Activated CD8-positive, alpha-beta T cell treated with anti-CD3 and anti-CD28 coated beads for 36 hours (primary cell): ENCODE measurements around the gene AGAP1. TPM values are rescaled to one million over a fixed set of nuclear protein-coding genes. Genes with fewer than 3 reads are reported as not detected.
"Not testable (repeated sequence)": the region's sequence is repeated elsewhere in the genome, so short reads cannot be mapped to it uniquely, and the experiment has no call there.

ENCODE experiments used
- ATAC-seq: fragments of 200-7000 bp; cut with Tn5 transposase; one replicate; pipeline ENCODE4 v1.10.0; 2021; ENCODE audit warnings: mild to moderate bottlenecking, moderate library complexity
- CTCF ChIA-PET: fragments of 350-600 bp; sonication (Branson Sonifier 250); formaldehyde crosslinking; loops from one replicate; lab custom pipeline; 2021; ENCODE audit warnings: antibody characterized with exemption; lab: Charles Lee
- POLR2A ChIA-PET: fragments of 350-600 bp; sonication (Branson Sonifier 250); formaldehyde crosslinking; loops from one replicate; lab custom pipeline; 2021; ENCODE audit warnings: antibody characterized with exemption; lab: Charles Lee
- DNase-seq: peaks from one replicate; pipeline ENCODE4 v3.0.0-alpha.2; 2020
- H3K27ac Mint-ChIP-seq: one replicate; pipeline ENCODE4 v1.8.0; 2021; ENCODE audit warnings: mild to moderate bottlenecking, mixed read lengths
- H3K27me3 Mint-ChIP-seq: one replicate; pipeline ENCODE4 v1.8.0; 2021; ENCODE audit warnings: mixed read lengths
- H3K36me3 Mint-ChIP-seq: one replicate; pipeline ENCODE4 v1.8.0; 2021; ENCODE audit warnings: low read depth, mixed read lengths
- H3K4me1 Mint-ChIP-seq: one replicate; pipeline ENCODE4 v1.8.0; 2021; ENCODE audit warnings: low read depth, mixed read lengths
- H3K4me3 Mint-ChIP-seq: one replicate; pipeline ENCODE4 v1.8.0; 2021; ENCODE audit warnings: mild to moderate bottlenecking, moderate library complexity, mixed read lengths
- H3K9me3 Mint-ChIP-seq: one replicate; pipeline ENCODE4 v1.8.0; 2021; ENCODE audit warnings: mixed read lengths
- intact Hi-C: fragments of 100-400 bp; cut with micrococcal nuclease; formaldehyde crosslinking; loops from one replicate; pipeline ENCODE4 v1.10.0; 2022
- total RNA-seq, 2 experiments: library from RNA; stranded (reverse); gene quantifications; one replicate each; pipeline ENCODE4 v1.2.3, GENCODE V29; 2021
- TF ChIP-seq, protein P1 (sequence below): fragments of 200-600 bp; IDR thresholded peaks from one replicate; pipeline ENCODE4 v1.8.0; 2022; ENCODE audit warnings: antibody characterized with exemption, mild to moderate bottlenecking

AGAP1 gene
- total RNA-seq, 2 experiments from 2014 or later: 2.5 to 2.9 TPM

DNA sequence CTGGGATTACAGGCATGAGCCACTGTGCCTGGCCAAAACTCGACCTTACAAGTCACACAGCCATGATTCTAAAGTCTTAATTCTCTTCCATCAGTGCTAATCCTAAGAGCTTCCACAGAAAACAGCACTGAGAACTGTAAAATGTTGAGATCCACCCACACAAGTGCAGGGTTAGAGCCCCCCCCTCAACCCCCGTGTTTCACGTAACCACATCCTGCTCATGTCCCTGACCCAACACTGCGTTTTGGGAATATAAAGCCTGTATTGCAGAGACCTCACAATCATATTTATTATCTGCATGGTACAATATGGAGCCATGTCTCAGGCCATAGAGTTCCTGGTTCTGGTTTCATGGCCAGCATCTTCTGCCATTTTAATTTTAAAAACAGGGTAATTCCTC lies 563.5 kb downstream of the AGAP1 start:
- Mint-ChIP-seq H3K36me3 (no peaks in the 10 kb centered on the region), H3K4me3 (no peak overlapping the region), H3K4me1 (no peaks in the 10 kb centered on the region), H3K27ac (no peak overlapping the region), H3K27me3 (peaks cover 24% of the 10 kb centered on the region), H3K9me3 (peaks cover 6% of the 10 kb centered on the region)
- TF ChIP-seq, protein P1, sequence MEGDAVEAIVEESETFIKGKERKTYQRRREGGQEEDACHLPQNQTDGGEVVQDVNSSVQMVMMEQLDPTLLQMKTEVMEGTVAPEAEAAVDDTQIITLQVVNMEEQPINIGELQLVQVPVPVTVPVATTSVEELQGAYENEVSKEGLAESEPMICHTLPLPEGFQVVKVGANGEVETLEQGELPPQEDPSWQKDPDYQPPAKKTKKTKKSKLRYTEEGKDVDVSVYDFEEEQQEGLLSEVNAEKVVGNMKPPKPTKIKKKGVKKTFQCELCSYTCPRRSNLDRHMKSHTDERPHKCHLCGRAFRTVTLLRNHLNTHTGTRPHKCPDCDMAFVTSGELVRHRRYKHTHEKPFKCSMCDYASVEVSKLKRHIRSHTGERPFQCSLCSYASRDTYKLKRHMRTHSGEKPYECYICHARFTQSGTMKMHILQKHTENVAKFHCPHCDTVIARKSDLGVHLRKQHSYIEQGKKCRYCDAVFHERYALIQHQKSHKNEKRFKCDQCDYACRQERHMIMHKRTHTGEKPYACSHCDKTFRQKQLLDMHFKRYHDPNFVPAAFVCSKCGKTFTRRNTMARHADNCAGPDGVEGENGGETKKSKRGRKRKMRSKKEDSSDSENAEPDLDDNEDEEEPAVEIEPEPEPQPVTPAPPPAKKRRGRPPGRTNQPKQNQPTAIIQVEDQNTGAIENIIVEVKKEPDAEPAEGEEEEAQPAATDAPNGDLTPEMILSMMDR: no peak
- CTCF ChIA-PET: no interaction called here
- POLR2A ChIA-PET: no interaction called here
- intact Hi-C loops: no loop called here
- ATAC-seq: no peak
- DNase-seq: no peak

DNA sequence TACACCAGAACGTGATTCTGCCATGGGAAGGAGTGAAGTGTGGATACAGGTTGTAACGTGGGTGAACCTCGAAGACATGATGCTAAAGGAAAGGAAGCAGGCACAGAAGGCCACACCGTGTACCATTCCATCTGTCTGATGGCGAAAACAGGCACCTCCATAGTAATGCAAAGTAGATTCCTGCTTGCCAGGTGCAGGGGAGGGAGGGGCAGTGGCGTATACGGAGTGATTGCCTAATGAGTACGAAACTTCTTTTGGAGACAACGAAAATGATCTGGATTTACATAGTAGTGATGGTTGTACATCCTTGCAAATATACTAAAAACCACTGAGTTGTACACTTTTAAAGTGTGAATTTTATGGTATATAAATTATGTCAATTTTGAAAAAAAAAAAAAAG lies 567.7 kb downstream of the AGAP1 start:
- Mint-ChIP-seq H3K4me3 (no peak overlapping the region), H3K36me3 (no peaks in the 10 kb centered on the region), H3K9me3 (peaks cover 6% of the 10 kb centered on the region), H3K27ac (no peak overlapping the region), H3K27me3 (peaks cover 7% of the 10 kb centered on the region), H3K4me1 (no peaks in the 10 kb centered on the region)
- TF ChIP-seq, protein P1: no peak
- ATAC-seq: no peak
- intact Hi-C loops: no loop called here
- ChIA-PET CTCF (no interaction called here), POLR2A (no interaction called here)
- no peak for DNase-seq

- DNase-seq (no peak), ATAC-seq (no peak)
- H3K4me1 Mint-ChIP-seq: no peaks in the 10 kb centered on the region
- ChIA-PET CTCF (no interaction called here), POLR2A (no interaction called here)
- no peak overlapping the region for H3K27ac Mint-ChIP-seq
- TF ChIP-seq, protein P1: no peak
- H3K9me3 Mint-ChIP-seq: peaks cover 6% of the 10 kb centered on the region
- H3K27me3 Mint-ChIP-seq: peaks cover 5% of the 10 kb centered on the region
- H3K36me3 Mint-ChIP-seq: no peaks in the 10 kb centered on the region
- H3K4me3 Mint-ChIP-seq: no peak overlapping the region
- intact Hi-C loops: no loop called here
These were observed 568.1 kb downstream of the AGAP1 start for GRCh38 chr2:236061899-236062298.

- POLR2A ChIA-PET, DNase-seq, intact Hi-C loops, H3K27me3 Mint-ChIP-seq, H3K4me1 Mint-ChIP-seq, H3K36me3 Mint-ChIP-seq, H3K4me3 Mint-ChIP-seq, ATAC-seq, H3K9me3 Mint-ChIP-seq, CTCF ChIA-PET, H3K27ac Mint-ChIP-seq: not testable (repeated sequence)
These were observed 569.0 kb downstream of the AGAP1 start for GRCh38 chr2:236062806-236063205.

- intact Hi-C loops: no loop called here
- no peaks in the 10 kb centered on the region for H3K4me1 Mint-ChIP-seq
- H3K27me3 Mint-ChIP-seq: peaks cover 1% of the 10 kb centered on the region
- H3K27ac Mint-ChIP-seq: no peak overlapping the region
- ATAC-seq (no peak), DNase-seq (no peak)
- no peaks in the 10 kb centered on the region for H3K9me3 Mint-ChIP-seq
- ChIA-PET CTCF (no interaction called here), POLR2A (no interaction called here)
- TF ChIP-seq, protein P1: no peak
- H3K4me3 Mint-ChIP-seq: no peak overlapping the region
- H3K36me3 Mint-ChIP-seq: no peaks in the 10 kb centered on the region
These were observed 570.2 kb downstream of the AGAP1 start for GRCh38 chr2:236063994-236064393.
